ENCODE results near the gene PGAM5. TPM values are rescaled to one million over a fixed set of nuclear protein-coding genes. Genes with fewer than 3 reads are reported as not detected.

PGAM5 gene
- polyA plus RNA-seq, 1 donor from 2014 or later = 32.5 TPM

GRCh38 chr12:132664206-132665148 lies 46.2 kb upstream of the PGAM5 start:
- Histone ChIP-seq H3K27me3 (ENCODE audit: insufficient read depth, low read depth, low read length) (no peaks in the 10 kb centered on the region), H2AFZ (ENCODE audit: low read depth, low read length) (no peak overlapping the region), H3F3A (ENCODE audit: insufficient read depth, low read length, poor library complexity, severe bottlenecking) (no peaks in the 10 kb centered on the region), H3K36me3 (ENCODE audit: insufficient read depth, low read length) (no peaks in the 10 kb centered on the region), H3K4me2 (ENCODE audit: low read length) (no peak overlapping the region), H3K27ac (ENCODE audit: low read length) (no peak overlapping the region), H3K79me2 (replicated peaks; ENCODE audit: insufficient read depth, low read length) (no peaks in the 10 kb centered on the region), H3K9ac (ENCODE audit: low read length) (no peak overlapping the region), H3K9me2 (ENCODE audit: insufficient read depth, low read length) (no peaks in the 10 kb centered on the region), H3K9me3 (ENCODE audit: low read length) (no peaks in the 10 kb centered on the region), H3K4me3 (ENCODE audit: low read length) (no peak overlapping the region), H4K20me1 (ENCODE audit: insufficient read depth) (no peaks in the 10 kb centered on the region)
- no peak for TF ChIP-seq EP300 (conservative IDR thresholded peaks at IDR 0.05; ENCODE audit: poor library complexity, severe bottlenecking)
- TF ChIP-seq SMC3 (conservative IDR thresholded peaks at IDR 0.05; ENCODE audit: poor library complexity) = no peak
- no peak for TF ChIP-seq POLR2AphosphoS5 (IDR thresholded peaks at IDR 0.05)
- TF ChIP-seq MXI1 (conservative IDR thresholded peaks at IDR 0.05; ENCODE audit: poor library complexity, severe bottlenecking) = no peak
- TF ChIP-seq TAF1 (IDR thresholded peaks at IDR 0.05; ENCODE audit: low read depth) = no peak
- TF ChIP-seq CTCF (IDR thresholded peaks at IDR 0.05; ENCODE audit: poor library complexity, severe bottlenecking) = no peak
- TF ChIP-seq REST (IDR thresholded peaks at IDR 0.05; ENCODE audit: borderline replicate concordance) = no peak
- no peak for TF ChIP-seq RAD21 (conservative IDR thresholded peaks at IDR 0.05)
- no peak for TF ChIP-seq EZH2 (IDR thresholded peaks at IDR 0.05; ENCODE audit: borderline replicate concordance, insufficient read depth, low read length, poor library complexity, severe bottlenecking)

- H3K4me3 ChIP-seq (ENCODE audit: low read length) = no peak overlapping the region
- no peak overlapping the region for H3K27ac ChIP-seq (ENCODE audit: low read length)
- H3K79me2 ChIP-seq (replicated peaks; ENCODE audit: insufficient read depth, low read length) = no peaks in the 10 kb centered on the region
- H2AFZ ChIP-seq (ENCODE audit: low read depth, low read length) = no peak overlapping the region
- H3K27me3 ChIP-seq (ENCODE audit: insufficient read depth, low read depth, low read length) = no peaks in the 10 kb centered on the region
- H3K36me3 ChIP-seq (ENCODE audit: insufficient read depth, low read length) = no peaks in the 10 kb centered on the region
- no peaks in the 10 kb centered on the region for H3F3A ChIP-seq (ENCODE audit: insufficient read depth, low read length, poor library complexity, severe bottlenecking)
- no peak overlapping the region for H3K4me2 ChIP-seq (ENCODE audit: low read length)
- no peaks in the 10 kb centered on the region for H3K9me2 ChIP-seq (ENCODE audit: insufficient read depth, low read length)
- no peaks in the 10 kb centered on the region for H3K9me3 ChIP-seq (ENCODE audit: low read length)
- no peak overlapping the region for H3K9ac ChIP-seq (ENCODE audit: low read length)
- no peak for TF ChIP-seq POLR2AphosphoS5 (IDR thresholded peaks at IDR 0.05)
- TF ChIP-seq MXI1 (conservative IDR thresholded peaks at IDR 0.05; ENCODE audit: poor library complexity, severe bottlenecking) = no peak
- TF ChIP-seq CTCF (IDR thresholded peaks at IDR 0.05; ENCODE audit: poor library complexity, severe bottlenecking) = no peak
- H4K20me1 ChIP-seq (ENCODE audit: insufficient read depth) = no peaks in the 10 kb centered on the region
These were observed 45.5 kb upstream of the PGAM5 start for GRCh38 chr12:132665149-132665491.
